Activated CD4-positive, alpha-beta T cell treated with anti-CD3 and anti-CD28 coated beads, Interleukin-2, amount 50 U/mL, for 48 hours (primary cell): ENCODE measurements around the gene PYCR2.
A peak's percentile ranks its signal among the peaks of the same experiment; 100 is the strongest.

ENCODE experiments used
- DNase-seq, 2 experiments: peaks; one replicate each; pipeline ENCODE4 v3.0.0-alpha.2; 2020

Gene PYCR2

GRCh38 chr1:225917101-225917500 lies 6.9 kb downstream of the PYCR2 start:
- no peak for DNase-seq

DNA sequence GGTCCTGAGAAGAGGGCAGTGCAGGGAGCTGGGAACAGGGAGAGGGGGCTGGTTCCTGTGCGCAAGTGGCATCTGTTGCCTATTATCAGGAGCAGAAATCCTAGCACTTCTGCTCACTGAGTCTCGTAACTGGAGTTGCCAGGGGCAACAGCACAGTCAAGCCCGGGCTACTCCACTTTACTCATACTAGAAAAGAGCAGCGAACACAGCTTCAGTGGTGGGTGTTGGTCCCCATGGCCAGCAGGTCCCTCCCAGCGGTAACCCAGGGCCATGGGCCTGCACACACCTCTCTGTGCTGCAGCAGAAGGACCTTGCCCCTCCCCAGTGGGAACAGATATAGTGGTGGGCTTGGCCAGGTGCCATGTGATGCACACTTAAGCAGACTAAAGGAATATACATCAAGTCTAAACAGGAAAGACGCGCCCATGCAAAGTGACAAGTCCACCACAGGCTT lies 8.5 kb downstream of the PYCR2 start:
- no peak for DNase-seq

DNA sequence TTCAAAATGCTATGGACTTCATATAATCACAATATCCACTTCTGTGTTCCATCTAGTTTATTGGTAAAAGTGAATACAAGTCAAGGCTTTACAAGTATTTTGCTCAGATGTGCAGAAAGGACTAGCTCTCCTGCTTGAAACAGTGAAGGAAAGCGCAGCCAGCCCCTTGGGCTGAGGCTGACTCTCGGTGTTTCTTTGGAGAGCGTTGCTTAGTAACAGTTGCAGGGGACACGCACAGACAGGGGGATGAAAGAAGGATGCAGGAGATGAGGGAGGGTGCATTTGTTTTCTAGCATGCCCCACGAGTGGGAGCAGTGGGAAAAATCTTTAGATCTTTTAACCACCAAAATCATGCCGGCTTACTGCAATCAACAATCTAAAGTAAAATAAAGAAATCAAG lies 9.1 kb downstream of the PYCR2 start:
- no peak for DNase-seq

GRCh38 chr1:225914391-225914790 lies 9.7 kb downstream of the PYCR2 start:
- no peak for DNase-seq

- DNase-seq, result peak; percentile 75 to 79
Measured at GRCh38 chr1:225911191-225912130, 12.6 kb downstream of the PYCR2 start.

DNA sequence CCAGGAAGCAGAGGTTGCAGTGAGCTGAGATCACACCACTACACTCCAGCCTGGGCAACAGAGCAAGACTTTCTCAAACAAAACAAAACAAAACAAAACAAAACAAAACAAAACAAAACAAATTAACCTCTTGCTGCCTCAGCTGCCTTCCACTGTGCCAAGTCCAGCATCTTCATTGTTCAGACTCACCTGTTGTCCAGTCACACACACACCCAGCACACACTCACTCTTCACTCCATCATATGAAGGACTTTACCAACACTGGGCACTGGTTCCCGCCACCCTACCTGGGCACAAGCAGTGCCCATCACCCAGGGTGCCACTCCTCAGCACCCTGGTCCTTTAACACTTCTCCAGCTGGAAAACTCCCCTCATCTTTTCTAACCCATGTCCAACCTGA lies 14.6 kb downstream of the PYCR2 start:
- DNase-seq, result no peak

DNA sequence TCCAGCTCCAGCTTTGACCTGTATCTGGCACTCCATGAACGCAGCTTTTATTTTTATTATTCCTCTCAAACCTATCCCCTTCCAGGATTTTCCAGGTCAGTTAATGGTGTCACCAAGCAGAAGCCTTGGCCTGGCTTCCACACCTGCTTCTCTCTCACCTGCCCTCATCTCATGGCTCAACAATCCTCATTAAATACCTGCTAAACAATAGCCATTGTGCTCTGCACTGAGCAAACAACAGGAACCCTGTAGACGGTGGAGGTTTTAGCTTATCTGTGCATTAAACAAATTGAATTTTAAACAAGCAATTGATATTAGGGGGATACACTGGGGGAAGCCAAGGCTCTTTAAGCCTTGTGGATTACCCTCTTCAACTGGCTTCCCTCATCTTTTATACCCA lies 15.3 kb downstream of the PYCR2 start:
- DNase-seq, result no peak

GRCh38 chr1:225908013-225908640 lies 15.9 kb downstream of the PYCR2 start:
- no peak for DNase-seq

GRCh38 chr1:225907341-225907740 lies 16.7 kb downstream of the PYCR2 start:
- DNase-seq, result no peak

DNA sequence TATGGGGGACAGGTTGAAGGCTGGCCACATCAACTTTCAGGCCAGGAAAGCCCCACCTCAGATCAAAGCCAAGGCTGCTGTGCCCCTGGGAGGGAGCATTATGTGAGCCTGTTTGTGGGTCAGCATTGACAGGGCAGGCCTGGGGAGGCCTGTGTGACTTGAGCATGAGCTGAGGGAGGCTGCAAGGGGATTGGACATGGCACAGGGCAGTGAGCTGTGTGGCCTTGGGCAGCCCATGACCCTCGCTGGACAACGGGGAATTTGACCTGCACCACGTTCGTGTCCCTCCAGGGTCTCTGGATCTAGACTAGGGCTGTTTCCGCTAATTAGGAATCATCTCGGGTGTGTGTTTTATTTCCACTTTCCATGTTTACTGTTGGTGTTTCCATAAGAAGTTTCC lies 17.6 kb downstream of the PYCR2 start:
- no peak for DNase-seq

DNA sequence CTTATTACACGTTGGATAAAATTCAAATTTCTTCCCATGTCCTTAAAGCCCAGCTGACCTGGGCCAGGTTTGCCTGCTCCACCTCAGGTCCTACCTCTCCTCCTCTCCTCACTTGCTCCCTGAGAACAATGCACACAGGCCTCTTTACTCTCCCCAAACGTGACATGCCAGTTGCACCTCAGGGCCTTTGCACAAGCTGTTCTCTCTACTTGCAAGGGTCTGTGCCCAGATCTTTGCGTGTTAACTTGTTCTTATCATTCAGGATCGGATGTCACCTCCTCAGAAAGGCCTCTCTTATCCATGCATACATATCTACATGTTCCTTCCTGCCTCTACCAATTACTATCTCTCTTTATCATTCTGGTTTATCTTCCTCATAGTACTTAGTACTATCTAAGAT lies 20.4 kb downstream of the PYCR2 start:
- no peak for DNase-seq

DNA sequence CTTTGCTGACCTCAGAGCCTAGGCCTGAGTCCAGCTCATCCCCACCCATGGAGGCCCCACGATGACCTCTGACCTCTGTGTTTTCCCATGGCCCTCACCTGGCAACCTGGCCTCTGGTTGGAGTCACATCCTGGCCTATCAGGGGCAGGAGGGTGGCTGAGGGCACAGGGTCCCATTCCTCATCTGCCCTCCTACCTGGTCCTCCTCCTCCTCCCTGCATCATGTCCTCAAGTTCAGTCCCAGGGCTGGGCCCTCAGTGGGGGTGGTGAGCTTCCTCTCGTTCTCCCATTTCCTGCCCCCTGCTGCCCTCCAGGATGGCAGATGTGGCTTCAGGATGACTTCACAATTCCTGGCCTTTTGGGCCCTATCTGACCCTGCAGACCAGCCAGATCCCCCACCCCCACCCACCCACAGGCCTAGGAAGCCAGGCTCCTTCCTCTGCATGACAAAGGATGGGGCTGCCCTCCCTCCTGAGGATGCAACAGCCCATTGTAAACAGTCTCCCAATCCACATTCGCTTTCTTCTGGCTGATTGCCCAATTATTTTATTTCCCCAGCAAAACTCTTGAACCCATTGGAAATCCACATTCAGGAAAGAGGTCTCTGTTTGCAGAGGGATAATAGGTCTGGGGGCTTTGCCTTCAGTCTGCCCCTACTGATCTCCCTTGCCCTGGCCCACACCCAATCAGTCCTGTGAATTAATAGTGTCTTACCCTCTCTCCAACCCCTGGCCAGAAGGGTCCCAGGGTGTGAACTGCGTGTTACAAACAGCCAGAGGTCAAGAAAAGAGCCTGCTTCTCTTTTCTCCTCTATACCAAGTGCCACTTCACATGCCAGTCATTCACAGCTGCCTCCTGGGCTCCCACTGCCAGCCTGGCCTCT lies 24.8 kb downstream of the PYCR2 start:
- no peak for DNase-seq

GRCh38 chr1:225897595-225898514 lies 26.2 kb downstream of the PYCR2 start:
- peak in 1 of 2 experiments; percentile 24 for DNase-seq

DNA sequence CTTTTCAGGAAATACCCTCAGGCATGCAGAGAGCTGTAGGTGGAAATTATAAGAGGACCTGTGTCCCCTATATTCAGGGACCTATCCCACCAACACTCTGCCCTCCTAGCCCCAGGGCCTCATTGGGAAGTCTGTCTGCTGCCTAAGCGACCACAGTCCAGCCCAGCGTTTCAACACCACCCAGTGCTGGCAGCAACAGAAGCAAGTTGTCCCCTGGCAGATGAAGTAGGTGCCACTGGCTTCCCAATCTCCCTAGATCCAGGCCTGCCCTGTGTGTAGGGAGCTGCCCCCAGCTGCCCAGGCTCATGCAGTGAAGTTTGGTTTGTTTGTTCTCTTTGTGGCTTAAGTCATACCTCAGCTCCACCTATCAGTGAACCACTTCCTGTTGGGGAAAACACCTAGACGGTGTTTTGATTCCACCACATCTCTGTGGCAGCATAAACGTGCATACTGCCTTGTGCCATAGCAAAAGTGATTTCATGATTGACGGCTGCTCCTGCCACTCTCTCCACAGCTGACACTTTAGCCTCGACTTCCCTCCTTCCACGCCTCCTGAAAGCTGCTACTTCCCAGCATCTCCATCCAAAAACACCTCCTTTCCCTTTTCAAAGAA lies 27.0 kb downstream of the PYCR2 start:
- DNase-seq, result peak; percentile 50 to 69

GRCh38 chr1:225896494-225896893 lies 27.6 kb downstream of the PYCR2 start:
- no peak for DNase-seq

DNA sequence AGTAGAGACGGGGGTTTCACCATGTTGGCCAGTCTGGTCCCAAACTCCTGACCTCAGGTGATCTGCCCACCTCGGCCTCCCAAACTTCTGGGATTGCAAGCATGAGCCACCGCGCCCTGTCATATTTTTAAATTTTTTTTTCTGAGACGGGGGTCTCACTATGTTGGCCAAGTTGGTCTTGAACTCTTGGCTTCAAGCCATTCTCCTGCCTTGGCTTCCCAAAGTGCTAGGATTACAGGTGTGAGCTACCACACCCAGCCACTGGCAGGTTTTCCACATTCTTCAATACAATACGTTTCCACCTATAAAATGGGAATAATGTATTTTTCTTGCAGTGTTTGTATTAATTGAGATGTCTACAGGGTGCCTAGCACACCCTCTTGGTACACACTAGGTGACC lies 31.7 kb downstream of the PYCR2 start:
- no peak for DNase-seq

- no peak for DNase-seq
Measured at GRCh38 chr1:225891229-225891972, 32.6 kb downstream of the PYCR2 start.

- no peak for DNase-seq
Measured at GRCh38 chr1:225890346-225891228, 33.5 kb downstream of the PYCR2 start.

DNA sequence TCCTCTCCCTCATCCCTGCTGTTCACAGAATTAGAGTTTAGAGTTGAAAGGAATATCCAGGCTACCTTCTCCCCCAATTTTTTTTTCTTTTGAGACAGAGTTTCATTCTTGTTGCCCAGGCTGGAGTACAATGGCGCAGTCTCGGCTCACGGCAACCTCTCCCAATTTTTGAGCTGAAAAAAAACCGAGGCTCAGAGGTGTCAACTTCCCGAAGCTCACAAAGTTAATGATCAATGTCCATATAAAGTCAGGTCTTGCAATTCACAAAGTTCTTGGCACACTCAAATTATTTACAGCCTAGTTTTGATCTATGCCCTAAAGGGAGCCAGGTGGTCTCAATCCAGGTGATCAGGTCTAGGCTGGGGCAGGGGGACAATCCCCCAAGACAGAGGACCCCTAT lies 34.3 kb downstream of the PYCR2 start:
- DNase-seq, result no peak
